K562 (cell line): ENCODE measurements around the gene FHIT. TPM values are rescaled to one million over a fixed set of nuclear protein-coding genes. Genes with fewer than 3 reads are reported as not detected.

ENCODE experiments used
- ARID1B ChIP-seq: fragments of 450-650 bp; IDR thresholded peaks from 2 replicates; pipeline ENCODE4 v1.6.1; 2016; ENCODE audit warnings: antibody characterized with exemption, mild to moderate bottlenecking, inconsistent platforms
- ARID2 ChIP-seq: fragments of 450-650 bp; IDR thresholded peaks from 2 replicates; pipeline ENCODE4 v1.6.1; 2017; ENCODE audit warnings: antibody characterized with exemption, mild to moderate bottlenecking
- ATF3 ChIP-seq, 2 experiments: fragments of 450-650 bp in 1 of 2; sonication (generic) in 1 of 2; formaldehyde crosslinking in 1 of 2; IDR thresholded peaks in 1 of 2; conservative IDR thresholded peaks in 1 of 2; 2 replicates each; pipeline versions ENCODE4 v1.6.1 to v1.8.1; 2016 to 2023; ENCODE audit warnings: mild to moderate bottlenecking in 2 of 2, moderate library complexity in 2 of 2, inconsistent platforms in 1 of 2, missing genetic modification reagents in 1 of 2
- CBFA2T2 ChIP-seq: fragments of 450-650 bp; conservative IDR thresholded peaks from 2 replicates; pipeline ENCODE4 v1.6.1; 2017; ENCODE audit warnings: mild to moderate bottlenecking
- CBFA2T3 ChIP-seq: fragments of 450-650 bp; IDR thresholded peaks from 2 replicates; pipeline ENCODE4 v1.6.1; 2017
- CHD4 ChIP-seq: fragments of 200-600 bp; sonication (generic); IDR thresholded peaks from 3 replicates; pipeline ENCODE4 v1.6.1; 2012; ENCODE audit warnings: low read depth, mild to moderate bottlenecking, mixed read lengths, low read length, inconsistent platforms; ENCODE audit not compliant: insufficient read depth, insufficient replicate concordance, poor library complexity, severe bottlenecking
- E2F4 ChIP-seq: sonication (generic); formaldehyde crosslinking; IDR thresholded peaks from 2 replicates; pipeline ENCODE4 v1.8.0; 2022; ENCODE audit warnings: mild to moderate bottlenecking, low read depth, missing genetic modification reagents
- HMBOX1 ChIP-seq: sonication (generic); IDR thresholded peaks from 2 replicates; pipeline ENCODE4 v1.6.1; 2016
- HMGN3 ChIP-seq: IDR thresholded peaks from 2 replicates; pipeline ENCODE4 v1.6.1; 2011; ENCODE audit warnings: borderline replicate concordance, low read depth, mild to moderate bottlenecking, mixed read lengths, low read length; ENCODE audit not compliant: insufficient read length; ENCODE audit errors: extremely low read depth
- NBN ChIP-seq: fragments of 450-650 bp; IDR thresholded peaks from 2 replicates; pipeline ENCODE4 v1.6.1; 2016; ENCODE audit warnings: low read depth, mild to moderate bottlenecking
- NCOA2 ChIP-seq, 2 experiments: fragments of 450-650 bp; IDR thresholded peaks; 2 replicates each; pipeline ENCODE4 v1.6.1; 2018; ENCODE audit warnings: mild to moderate bottlenecking in 2 of 2, moderate library complexity in 1 of 2; ENCODE audit not compliant: partially characterized antibody in 2 of 2
- NCOR1 ChIP-seq: fragments of 450-650 bp; IDR thresholded peaks from 2 replicates; pipeline ENCODE4 v1.6.1; 2016; ENCODE audit warnings: mild to moderate bottlenecking, moderate library complexity
- NR2C1 ChIP-seq, 2 experiments: fragments of 450-650 bp; IDR thresholded peaks; 2 replicates each; pipeline ENCODE4 v1.6.1; 2017; ENCODE audit warnings: mild to moderate bottlenecking in 2 of 2, antibody characterized with exemption in 1 of 2, inconsistent platforms in 1 of 2, missing compliant biosample characterization in 1 of 2, missing genetic modification characterization in 1 of 2
- NRF1 ChIP-seq, 2 experiments: fragments of 450-650 bp; IDR thresholded peaks in 1 of 2; conservative IDR thresholded peaks in 1 of 2; 2 replicates each; pipeline ENCODE4 v1.6.1; 2014; ENCODE audit warnings: mild to moderate bottlenecking in 2 of 2
- PRPF4 ChIP-seq: fragments of 200-400 bp; formaldehyde crosslinking; IDR thresholded peaks from one replicate; pipeline ENCODE4 v1.6.1; 2017; ENCODE audit warnings: low read length, low read depth, mild to moderate bottlenecking; ENCODE audit not compliant: insufficient read depth, poor library complexity, severe bottlenecking
- PTTG1 ChIP-seq: fragments of 450-650 bp; IDR thresholded peaks from 2 replicates; pipeline ENCODE4 v1.6.1; 2016; ENCODE audit warnings: low read depth, mild to moderate bottlenecking, missing genetic modification characterization, missing compliant biosample characterization
- RCOR1 ChIP-seq, 2 experiments: IDR thresholded peaks; 2 replicates each; pipeline ENCODE4 v1.6.1; 2012; ENCODE audit warnings: low read depth in 2 of 2, low read length in 2 of 2, borderline replicate concordance in 1 of 2, improper control_type of control experiment in 1 of 2
- SP2 ChIP-seq: IDR thresholded peaks from 2 replicates; pipeline ENCODE4 v1.6.1; 2011; ENCODE audit warnings: mild to moderate bottlenecking, low read depth, low read length, moderate library complexity; ENCODE audit not compliant: poor library complexity, severe bottlenecking; ENCODE audit errors: extremely low read depth
- TAF1 ChIP-seq: IDR thresholded peaks from 2 replicates; pipeline ENCODE4 v1.6.1; 2011; ENCODE audit warnings: mild to moderate bottlenecking, low read length, moderate library complexity; ENCODE audit not compliant: insufficient read depth, control insufficient read depth, severe bottlenecking; ENCODE audit errors: extremely low read depth
- TAL1 ChIP-seq: fragments of 450-650 bp; IDR thresholded peaks from 2 replicates; pipeline ENCODE4 v1.6.1; 2016; ENCODE audit warnings: mild to moderate bottlenecking
- TEAD4 ChIP-seq, 2 experiments: sonication (generic) in 1 of 2; formaldehyde crosslinking in 1 of 2; IDR thresholded peaks; 2 replicates each; pipeline versions ENCODE4 v1.6.1 to v1.8.0; 2012 to 2022; ENCODE audit warnings: borderline replicate concordance in 1 of 2, inconsistent platforms in 1 of 2, low read length in 1 of 2, mild to moderate bottlenecking in 1 of 2, missing genetic modification reagents in 1 of 2
- THRB ChIP-seq: fragments of 450-650 bp; formaldehyde crosslinking; conservative IDR thresholded peaks from 2 replicates; pipeline ENCODE4 v1.4.0; 2022; ENCODE audit warnings: mild to moderate bottlenecking, missing genetic modification characterization
- ZFP36 ChIP-seq: fragments of 150-350 bp; IDR thresholded peaks from 2 replicates; pipeline ENCODE4 v1.6.1; 2018; ENCODE audit warnings: low read length, low read depth; ENCODE audit not compliant: partially characterized antibody
- polyA plus RNA-seq, 8 experiments: library from polyadenylated mRNA; depleted of rRNA in 4 of 8; stranded (reverse) in 5 of 8; unstranded in 3 of 8; fragments of >200 nt; fragmentation: Nextera tagmentation in 2 of 8; fragmentation: Illumina TruSeq in 1 of 8; extraction: Ambion mirVana in 2 of 8; extraction: Trizol in 1 of 8; gene quantifications; 2 replicates each; pipeline versions ENCODE4 v1.2.1 to v1.2.3, GENCODE V29; 2011 to 2014; ENCODE audit warnings: inconsistent platforms in 1 of 8, missing spikeins in 1 of 8
- total RNA-seq, 7 experiments: library from RNA; depleted of rRNA in 6 of 7; stranded (reverse); fragments of >200 nt in 6 of 7; fragmentation: Illumina TruSeq in 2 of 7; extraction: Trizol in 2 of 7; gene quantifications; 2 replicates each; pipeline versions ENCODE4 v1.2.1 to v1.2.3, GENCODE V29; 2011 to 2021; ENCODE audit warnings: low replicate concordance in 1 of 7

FHIT gene
- total and polyA plus RNA-seq, 9 of the 15 experiments (the other 6 are each of a cell fraction or from before 2014, with no cell fraction given) = 1.7 to 9.1 (median 4.3) TPM

GRCh38 chr3:60414011-60414410 is 837.2 kb downstream of the FHIT start (continued):
- TF ChIP-seq CBFA2T2 (peak; percentile 42; the same call in 1 of the 2 replicates), ATF3 (IDR thresholded peaks at IDR 0.05) (peak; percentile 40; the same call in 1 of the 2 replicates), ATF3 (CRISPR knock-in tag; conservative IDR thresholded peaks at IDR 0.05) (no peak), TAL1 (peak; percentile 48; the same call in 1 of the 2 replicates), TAF1 (no peak), CHD4 (no peak), SP2 (no peak), ARID1B (peak; percentile 53; the same call in 1 of the 2 replicates), NRF1 (conservative IDR thresholded peaks at IDR 0.05 in 1 of 2, IDR thresholded peaks at IDR 0.05 in 1 of 2) (no peak), PTTG1 (no peak), NCOR1 (0 out of 2 replicates have a peak, but pooled peaks have one; percentile 11), NBN (no peak), HMBOX1 (peak; percentile 70; the same call in 1 of the 2 replicates), CBFA2T3 (peak; percentile 63), THRB (CRISPR knock-in tag) (no peak), ARID2 (no peak), NR2C1 (IDR thresholded peaks at IDR 0.05) (no peak), NR2C1 (tag; IDR thresholded peaks at IDR 0.05) (no peak), NCOA2 (IDR thresholded peaks at IDR 0.05; ENCODE audit: partially characterized antibody in 2 of 2) (no peak), E2F4 (no peak), HMGN3 (no peak), PRPF4 (no peak), TEAD4 (IDR thresholded peaks at IDR 0.05; ENCODE audit: low read length) (peak; percentile 57; the same call in 1 of the 2 replicates), TEAD4 (CRISPR knock-in tag; IDR thresholded peaks at IDR 0.05; ENCODE audit: borderline replicate concordance) (no peak), RCOR1 (IDR thresholded peaks at IDR 0.05; ENCODE audit: borderline replicate concordance in 1 of 2, low read depth in 2 of 2, low read length in 2 of 2) (0 out of 4 replicates have a peak, but pooled peaks of 1 of the 2 experiments have one; percentile 26), ZFP36 (no peak)
